ENCODE data around the gene POPDC3.
A peak's percentile ranks its signal among the peaks of the same experiment; 100 is the strongest.

The POPDC3 gene

GRCh38 chr6:105151644-105152043 is 28.2 kb downstream of the POPDC3 start:
- DNase-seq (ENCODE audit: low read depth, low spot score): no peak

GRCh38 chr6:105138141-105138540 is 41.7 kb downstream of the POPDC3 start:
- no peak for DNase-seq (ENCODE audit: low read depth, low spot score)

- DNase-seq (ENCODE audit: low read depth, low spot score): no peak
Observed at GRCh38 chr6:105137388-105137787, 42.4 kb downstream of the POPDC3 start.

GRCh38 chr6:105136431-105137350 is 43.1 kb downstream of the POPDC3 start:
- peak; percentile 21 for DNase-seq (ENCODE audit: low read depth, low spot score)

- no peak for DNase-seq (ENCODE audit: low read depth, low spot score)
Observed at GRCh38 chr6:105135907-105136430, 43.8 kb downstream of the POPDC3 start.

- DNase-seq (ENCODE audit: low read depth, low spot score): no peak
Observed at GRCh38 chr6:105135056-105135455, 44.8 kb downstream of the POPDC3 start.

GRCh38 chr6:105122717-105123116 is 57.1 kb downstream of the POPDC3 start:
- DNase-seq (ENCODE audit: low read depth, low spot score): no peak

GRCh38 chr6:105121981-105122380 is 57.8 kb downstream of the POPDC3 start:
- DNase-seq (ENCODE audit: low read depth, low spot score): no peak

- DNase-seq (ENCODE audit: low read depth, low spot score): no peak
Observed at GRCh38 chr6:105120570-105120969, 59.2 kb downstream of the POPDC3 start.

- no peak for DNase-seq (ENCODE audit: low read depth, low spot score)
Observed at GRCh38 chr6:105116150-105116549, 63.7 kb downstream of the POPDC3 start.

GRCh38 chr6:105113422-105113821 is 66.4 kb downstream of the POPDC3 start:
- no peak for DNase-seq (ENCODE audit: low read depth, low spot score)

- no peak for DNase-seq (ENCODE audit: low read depth, low spot score)
Observed at GRCh38 chr6:105112577-105112976, 67.2 kb downstream of the POPDC3 start.

- DNase-seq (ENCODE audit: low read depth, low spot score): no peak
Observed at GRCh38 chr6:105111871-105112270, 67.9 kb downstream of the POPDC3 start.

GRCh38 chr6:105111105-105111504 is 68.7 kb downstream of the POPDC3 start:
- DNase-seq (ENCODE audit: low read depth, low spot score): no peak

- no peak for DNase-seq (ENCODE audit: low read depth, low spot score)
Observed at GRCh38 chr6:105109955-105110895, 69.6 kb downstream of the POPDC3 start.

GRCh38 chr6:105108631-105109262 is 71.1 kb downstream of the POPDC3 start:
- no peak for DNase-seq (ENCODE audit: low read depth, low spot score)
